Heart right ventricle (tissue), 16 donors: ENCODE results near the gene UHMK1. TPM values are rescaled to one million over a fixed set of nuclear protein-coding genes. Genes with fewer than 3 reads are reported as not detected.

ENCODE experiments used
- ATAC-seq, 8 donors: fragments of 200-7000 bp; cut with Tn5 transposase; one replicate each; pipeline ENCODE4 v1.9.1; 2020; ENCODE audit warnings: mild to moderate bottlenecking in 8 of 8, moderate library complexity in 8 of 8, moderate number of reproducible peaks in 1 of 8
- DNase-seq, 2 donors: peaks; one replicate each; pipeline ENCODE4 v3.0.0-alpha.2; 2020
- H3K27ac ChIP-seq, 10 donors: fragments of 200-600 bp; sonication (generic) in 2 of 10; one replicate each; pipeline versions ENCODE4 v1.5.0 to v1.8.0; 2020 to 2022; ENCODE audit warnings: mild to moderate bottlenecking in 3 of 10
- H3K27me3 ChIP-seq, 7 donors: fragments of 200-600 bp; one replicate each; pipeline ENCODE4 v1.8.0; 2021 to 2022; ENCODE audit warnings: mild to moderate bottlenecking in 2 of 7
- H3K36me3 ChIP-seq, 9 donors: fragments of 200-600 bp; sonication (generic) in 1 of 9; one replicate each; pipeline versions ENCODE4 v1.5.0 to v1.8.0; 2020 to 2022; ENCODE audit warnings: mild to moderate bottlenecking in 2 of 9
- H3K4me1 ChIP-seq, 9 donors: fragments of 200-600 bp; sonication (generic) in 1 of 9; one replicate each; pipeline versions ENCODE4 v1.5.0 to v1.8.0; 2020 to 2022; ENCODE audit warnings: mild to moderate bottlenecking in 4 of 9
- H3K4me3 ChIP-seq, 10 donors: fragments of 200-600 bp; sonication (generic) in 2 of 10; one replicate each; pipeline versions ENCODE4 v1.5.0 to v1.8.0; 2020 to 2022; ENCODE audit warnings: mild to moderate bottlenecking in 7 of 10, moderate library complexity in 2 of 10
- H3K9me3 ChIP-seq, 11 donors: fragments of 200-600 bp in 10 of 11; sonication (generic) in 2 of 11; one replicate each; pipeline versions ENCODE4 v1.5.0 to v1.8.0; 2013 to 2022; ENCODE audit warnings: mild to moderate bottlenecking in 2 of 11, control low read depth in 1 of 11, moderate library complexity in 1 of 11
- WGBS, 2 donors: extraction: QIAGEN DNeasy Blood & Tissue Kit; methylation state at CpG; one replicate each; pipeline ENCODE4 v1.1.7; 2013; ENCODE audit warnings: inconsistent platforms in 1 of 2; 5-methylcytosine and 5-hydroxymethylcytosine counted together
- intact Hi-C, 10 donors: fragments of 100-400 bp; cut with DNase I; formaldehyde crosslinking; loops; one replicate each; pipeline versions ENCODE4 v1.11.1 to v1.14.2; 2022
- polyA plus RNA-seq, 2 donors: library from polyadenylated mRNA; stranded (reverse); fragments of 200-250 nt; gene quantifications; one replicate each; pipeline ENCODE4 v1.2.3, GENCODE V29; 2013
- total RNA-seq, 10 donors: library from RNA; stranded (reverse); fragmentation: NEBNext Ultra II Directional in 3 of 10; extraction: Animal tissue kit (Norgen Biotek cat#: 25700) in 3 of 10; gene quantifications; one replicate each; pipeline versions ENCODE4 v1.2.1 to v1.2.4, GENCODE V29; 2021 to 2023
- TF ChIP-seq, protein P1 (sequence below), 9 donors: fragments of 200-600 bp; sonication (generic) in 2 of 9; IDR thresholded peaks; one replicate each; pipeline versions ENCODE4 v1.5.0 to v1.8.0; 2021 to 2022; ENCODE audit warnings: antibody characterized with exemption in 9 of 9, mild to moderate bottlenecking in 5 of 9, moderate library complexity in 1 of 9
- donor health status: Arrhythmogenic right ventricular cardiomyopathy.
- donor health status: ischemic (EF 13 %, LVEDD 7.1; RV severe dilation, severe dysfunction).
- donor health status: healthy with polysubstance abuse.
- donor health status: DM: no; HTN: yes; CAD: no.
- donor health status: DM: no; HTN: no; CAD: no.
- donor health status: ischemic (EF 25% LVEDD 6.9; RV normal size, moderate dysfunction).
- donor health status: ischemic (EF 25% LVEDD 5.7; RV mildly dilated, moderate dysfunction).
- donor health status: healthy.
- donor health status: DM: yes; HTN: yes; CAD: no.
- donor health status: Ischemic cardiomyopathy.
- donor health status: ischemic (EF 35%, LVEDD 5.7; RV mildly dilated, moderate dysfunction).
- donor health status: nonischemic (EF 11% LVEDD 7.7; RV severe dilation, severe dysfunction).
- donor health status: DM: yes; HTN: yes; CAD: no.
- donor health status: PGD.
- donor health status: ischemic (EF 29% LVEDD 5.4; RV normal size, mild dysfunction).
- donor health status: nonischemic (EF 23%, LVEDD 6.1; RV moderate dilation, normal function).

UHMK1 gene
- total and polyA plus RNA-seq, 12 donors = 6.7 to 30.6 (median 20.0) TPM

DNA sequence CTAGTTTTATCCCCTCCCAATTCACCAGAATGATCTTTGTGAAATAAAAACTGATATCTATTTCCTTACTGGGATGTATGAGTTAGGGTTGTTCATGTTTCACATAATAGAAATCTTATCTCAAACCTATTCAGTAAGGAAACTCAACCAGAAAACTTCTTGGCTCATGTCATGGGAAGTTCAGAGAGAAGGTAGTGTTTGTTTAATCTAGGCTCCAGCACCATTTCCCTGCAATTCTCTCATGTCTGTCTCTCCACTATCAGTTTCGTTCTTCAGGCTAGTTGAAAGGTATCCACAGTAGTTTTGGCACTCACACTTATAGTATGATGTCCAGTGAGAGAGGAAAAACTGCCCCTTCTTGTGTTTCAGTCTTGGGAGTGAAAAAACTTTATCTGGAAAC, 34.6 kb upstream of the UHMK1 start:
- intact Hi-C loops = no loop called here
- no peak for DNase-seq
- no peak for ATAC-seq
- no peaks in the 10 kb centered on the region for H3K27me3 ChIP-seq
- no peaks in the 10 kb centered on the region for H3K36me3 ChIP-seq
- no peak overlapping the region for H3K4me3 ChIP-seq
- WGBS, 2 donors = 22 to 25% methylated on average over 1 of the region's 1 CpG
- no peaks in the 10 kb centered on the region for H3K9me3 ChIP-seq
- H3K4me1 ChIP-seq = no peaks in the 10 kb centered on the region
- TF ChIP-seq, protein P1, sequence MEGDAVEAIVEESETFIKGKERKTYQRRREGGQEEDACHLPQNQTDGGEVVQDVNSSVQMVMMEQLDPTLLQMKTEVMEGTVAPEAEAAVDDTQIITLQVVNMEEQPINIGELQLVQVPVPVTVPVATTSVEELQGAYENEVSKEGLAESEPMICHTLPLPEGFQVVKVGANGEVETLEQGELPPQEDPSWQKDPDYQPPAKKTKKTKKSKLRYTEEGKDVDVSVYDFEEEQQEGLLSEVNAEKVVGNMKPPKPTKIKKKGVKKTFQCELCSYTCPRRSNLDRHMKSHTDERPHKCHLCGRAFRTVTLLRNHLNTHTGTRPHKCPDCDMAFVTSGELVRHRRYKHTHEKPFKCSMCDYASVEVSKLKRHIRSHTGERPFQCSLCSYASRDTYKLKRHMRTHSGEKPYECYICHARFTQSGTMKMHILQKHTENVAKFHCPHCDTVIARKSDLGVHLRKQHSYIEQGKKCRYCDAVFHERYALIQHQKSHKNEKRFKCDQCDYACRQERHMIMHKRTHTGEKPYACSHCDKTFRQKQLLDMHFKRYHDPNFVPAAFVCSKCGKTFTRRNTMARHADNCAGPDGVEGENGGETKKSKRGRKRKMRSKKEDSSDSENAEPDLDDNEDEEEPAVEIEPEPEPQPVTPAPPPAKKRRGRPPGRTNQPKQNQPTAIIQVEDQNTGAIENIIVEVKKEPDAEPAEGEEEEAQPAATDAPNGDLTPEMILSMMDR (IDR thresholded peaks at IDR 0.05) = no peak
- no peak overlapping the region for H3K27ac ChIP-seq

DNA sequence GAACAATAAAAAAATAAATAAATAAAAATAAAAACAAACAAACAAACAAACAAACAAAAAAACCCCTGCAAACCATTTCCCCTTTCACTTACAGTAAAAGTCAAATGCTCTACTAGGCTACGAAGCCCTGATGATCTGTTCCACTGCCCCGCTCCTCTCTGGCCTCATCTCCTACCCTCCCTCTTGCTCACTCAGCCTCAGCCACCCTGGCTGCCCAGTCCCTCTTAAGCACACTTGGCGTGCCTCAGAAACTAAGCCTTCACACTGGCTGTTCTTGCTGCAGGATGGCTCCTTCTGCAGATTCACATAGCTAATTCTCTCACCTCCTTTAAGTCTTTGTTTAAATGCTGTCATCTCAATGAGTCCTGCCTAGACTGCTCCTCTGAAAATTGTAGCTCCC, 30.8 kb upstream of the UHMK1 start:
- 87 to 88% methylated on average over 3 of the region's 3 CpGs for WGBS, 2 donors
- H3K4me3 ChIP-seq = no peak overlapping the region
- TF ChIP-seq, protein P1 (IDR thresholded peaks at IDR 0.05) = no peak
- no peaks in the 10 kb centered on the region for H3K4me1 ChIP-seq
- no peak overlapping the region for H3K27ac ChIP-seq
- H3K27me3 ChIP-seq = peaks cover 0 to 15% (median 0%) of the 10 kb centered on the region in 7 donors
- ATAC-seq (no peak), DNase-seq (no peak)
- intact Hi-C loops = no loop called here
- H3K36me3 ChIP-seq = no peaks in the 10 kb centered on the region
- H3K9me3 ChIP-seq = no peaks in the 10 kb centered on the region

GRCh38 chr1:162470216-162470615, 27.4 kb upstream of the UHMK1 start:
- Histone ChIP-seq H3K27ac (no peak overlapping the region), H3K4me3 (no peak overlapping the region), H3K9me3 (no peaks in the 10 kb centered on the region), H3K4me1 (no peaks in the 10 kb centered on the region), H3K27me3 (peaks cover 0 to 22% (median 0%) of the 10 kb centered on the region in 7 donors), H3K36me3 (no peaks in the 10 kb centered on the region)
- intact Hi-C loops = no loop called here
- TF ChIP-seq, protein P1 (IDR thresholded peaks at IDR 0.05) = no peak
- DNase-seq = no peak
- WGBS, 2 donors = 68 to 76% methylated on average over 2 of the region's 2 CpGs
- no peak for ATAC-seq

GRCh38 chr1:162471290-162471853, 26.2 kb upstream of the UHMK1 start:
- Histone ChIP-seq H3K4me1 (no peaks in the 10 kb centered on the region), H3K36me3 (no peaks in the 10 kb centered on the region), H3K27me3 (peaks cover 0 to 22% (median 0%) of the 10 kb centered on the region in 7 donors), H3K9me3 (peaks cover 0 to 10% (median 2%) of the 10 kb centered on the region in 11 donors), H3K27ac (no peak overlapping the region), H3K4me3 (no peak overlapping the region)
- intact Hi-C loops = no loop called here
- 42 to 43% methylated on average over 6 of the region's 6 CpGs for WGBS, 2 donors
- DNase-seq = no peak
- TF ChIP-seq, protein P1 (IDR thresholded peaks at IDR 0.05) = no peak
- no peak for ATAC-seq
